H1 (cell line): ENCODE measurements around the gene ODAD3.

Experiments used
- BRCA1 ChIP-seq: IDR thresholded peaks from 2 replicates; pipeline ENCODE4 v1.6.1; 2012; ENCODE audit warnings: low read depth, low read length, improper control_type of control experiment
- EGR1 ChIP-seq: IDR thresholded peaks from 2 replicates; pipeline ENCODE4 v1.6.1; 2011; ENCODE audit warnings: low read depth, low read length, borderline replicate concordance
- EP300 ChIP-seq, 2 experiments: IDR thresholded peaks; 1 replicate in 1 of 2; 2 replicates in 1 of 2; pipeline ENCODE4 v1.6.1; 2011 to 2012; ENCODE audit warnings: low read depth in 2 of 2, low read length in 2 of 2, mild to moderate bottlenecking in 2 of 2, borderline replicate concordance in 1 of 2, inconsistent platforms in 1 of 2, moderate library complexity in 1 of 2
- EZH2 ChIP-seq: fragments of 200-600 bp; sonication (generic); IDR thresholded peaks from 2 replicates; pipeline ENCODE4 v1.7.1; 2012; ENCODE audit warnings: low read depth, mild to moderate bottlenecking, moderate library complexity, low read length, inconsistent platforms; ENCODE audit not compliant: severe bottlenecking
- POLR2A ChIP-seq, 2 experiments: IDR thresholded peaks; 1 replicate in 1 of 2; 2 replicates in 1 of 2; pipeline ENCODE4 v1.6.1; 2011; ENCODE audit warnings: low read depth in 2 of 2, low read length in 2 of 2, mild to moderate bottlenecking in 2 of 2; ENCODE audit errors: control extremely low read depth in 1 of 2
- RAD21 ChIP-seq, 2 experiments: IDR thresholded peaks in 1 of 2; conservative IDR thresholded peaks in 1 of 2; 2 replicates each; pipeline ENCODE4 v1.6.1; 2011; ENCODE audit warnings: low read depth in 2 of 2, low read length in 2 of 2, improper control_type of control experiment in 1 of 2, inconsistent platforms in 1 of 2, mild to moderate bottlenecking in 1 of 2, moderate library complexity in 1 of 2
- RBBP5 ChIP-seq: IDR thresholded peaks from 2 replicates; pipeline ENCODE4 v1.7.1; 2012; ENCODE audit warnings: low read depth, mild to moderate bottlenecking, inconsistent platforms, low read length, moderate library complexity, borderline replicate concordance
- RNF2 ChIP-seq: fragments of 200-900, 300-1000 bp; sonication (generic); IDR thresholded peaks from 2 replicates; pipeline ENCODE4 v1.7.1; 2016; ENCODE audit warnings: borderline replicate concordance, low read depth, mild to moderate bottlenecking, antibody characterized with exemption, low read length; ENCODE audit not compliant: poor library complexity, severe bottlenecking; ENCODE audit errors: missing control alignments
- SP4 ChIP-seq: IDR thresholded peaks from 2 replicates; pipeline ENCODE4 v1.6.1; 2012; ENCODE audit warnings: low read length, inconsistent platforms
- ZNF274 ChIP-seq: IDR thresholded peaks from 2 replicates; pipeline ENCODE4 v1.7.0; 2012; ENCODE audit warnings: low read length, borderline replicate concordance; ENCODE audit errors: extremely low read depth
- TF ChIP-seq, protein P1 (sequence below), 3 experiments: IDR thresholded peaks; 1 replicate in 2 of 3; 2 replicates in 1 of 3; pipeline versions ENCODE4 v1.5.1 to v1.6.1; 2011; ENCODE audit warnings: low read length in 3 of 3, mild to moderate bottlenecking in 3 of 3, inconsistent platforms in 2 of 3, low read depth in 1 of 3, moderate library complexity in 1 of 3; ENCODE audit not compliant: insufficient read depth in 1 of 3; ENCODE audit errors: control extremely low read depth in 1 of 3
- TF ChIP-seq, protein P2 (sequence below): IDR thresholded peaks from 2 replicates; pipeline ENCODE4 v1.6.1; 2011; ENCODE audit warnings: low read length, improper control_type of control experiment
- TF ChIP-seq, protein P3 (sequence below): IDR thresholded peaks from 2 replicates; pipeline ENCODE4 v1.6.1; 2012; ENCODE audit warnings: inconsistent platforms

DNA sequence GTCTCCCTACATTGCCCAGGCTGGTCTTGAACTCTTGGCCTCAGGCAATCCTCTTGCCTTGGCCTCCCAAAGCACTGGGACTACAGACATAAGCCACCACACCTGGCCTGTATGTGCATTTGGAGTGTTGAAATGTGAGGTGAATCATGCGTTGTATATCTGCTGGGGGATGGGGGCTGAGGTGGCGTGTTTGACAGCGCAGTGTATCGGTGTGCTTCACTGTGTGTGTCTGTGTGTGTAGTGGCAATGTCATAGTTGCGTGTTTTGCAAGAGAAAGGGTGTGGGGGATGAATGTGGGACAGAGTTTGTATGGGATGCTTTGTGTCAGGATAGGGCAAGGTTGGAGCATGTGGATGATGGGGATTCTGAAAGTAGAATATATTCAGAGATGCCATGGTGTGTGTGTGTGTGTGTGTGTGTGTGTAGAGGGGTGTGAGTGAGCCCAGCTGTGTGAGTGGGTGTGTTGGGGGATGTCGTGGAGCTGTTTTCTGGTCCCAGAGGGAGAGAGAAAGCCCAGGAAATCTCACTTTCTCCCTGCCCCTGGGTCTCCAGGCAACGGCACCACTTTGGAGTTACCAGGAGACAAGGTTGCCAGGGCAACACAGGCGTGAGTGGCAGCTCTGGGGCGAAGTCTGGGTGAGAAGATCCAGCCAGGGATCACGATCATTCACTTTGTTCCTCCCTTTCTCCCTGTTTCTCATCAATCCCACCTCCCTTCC lies 61.6 kb downstream of the ODAD3 start:
- TF ChIP-seq, protein P1, sequence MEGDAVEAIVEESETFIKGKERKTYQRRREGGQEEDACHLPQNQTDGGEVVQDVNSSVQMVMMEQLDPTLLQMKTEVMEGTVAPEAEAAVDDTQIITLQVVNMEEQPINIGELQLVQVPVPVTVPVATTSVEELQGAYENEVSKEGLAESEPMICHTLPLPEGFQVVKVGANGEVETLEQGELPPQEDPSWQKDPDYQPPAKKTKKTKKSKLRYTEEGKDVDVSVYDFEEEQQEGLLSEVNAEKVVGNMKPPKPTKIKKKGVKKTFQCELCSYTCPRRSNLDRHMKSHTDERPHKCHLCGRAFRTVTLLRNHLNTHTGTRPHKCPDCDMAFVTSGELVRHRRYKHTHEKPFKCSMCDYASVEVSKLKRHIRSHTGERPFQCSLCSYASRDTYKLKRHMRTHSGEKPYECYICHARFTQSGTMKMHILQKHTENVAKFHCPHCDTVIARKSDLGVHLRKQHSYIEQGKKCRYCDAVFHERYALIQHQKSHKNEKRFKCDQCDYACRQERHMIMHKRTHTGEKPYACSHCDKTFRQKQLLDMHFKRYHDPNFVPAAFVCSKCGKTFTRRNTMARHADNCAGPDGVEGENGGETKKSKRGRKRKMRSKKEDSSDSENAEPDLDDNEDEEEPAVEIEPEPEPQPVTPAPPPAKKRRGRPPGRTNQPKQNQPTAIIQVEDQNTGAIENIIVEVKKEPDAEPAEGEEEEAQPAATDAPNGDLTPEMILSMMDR (IDR thresholded peaks at IDR 0.05; ENCODE audit: control extremely low read depth in 1 of 3, insufficient read depth in 1 of 3, low read depth in 1 of 3, low read length in 3 of 3), result no peak
- TF ChIP-seq EZH2, result no peak
- no peak for TF ChIP-seq SP4
- no peak for TF ChIP-seq BRCA1
- no peak for TF ChIP-seq RBBP5
- no peak for TF ChIP-seq RAD21 (IDR thresholded peaks at IDR 0.05 in 1 of 2, conservative IDR thresholded peaks at IDR 0.05 in 1 of 2; ENCODE audit: low read depth in 2 of 2, low read length in 2 of 2)
- TF ChIP-seq EGR1, result no peak
- TF ChIP-seq POLR2A (IDR thresholded peaks at IDR 0.05; ENCODE audit: control extremely low read depth in 1 of 2, low read depth in 2 of 2, low read length in 2 of 2), result no peak
- TF ChIP-seq EP300 (IDR thresholded peaks at IDR 0.05; ENCODE audit: borderline replicate concordance in 1 of 2, low read depth in 2 of 2, low read length in 2 of 2), result no peak
- TF ChIP-seq, protein P2, sequence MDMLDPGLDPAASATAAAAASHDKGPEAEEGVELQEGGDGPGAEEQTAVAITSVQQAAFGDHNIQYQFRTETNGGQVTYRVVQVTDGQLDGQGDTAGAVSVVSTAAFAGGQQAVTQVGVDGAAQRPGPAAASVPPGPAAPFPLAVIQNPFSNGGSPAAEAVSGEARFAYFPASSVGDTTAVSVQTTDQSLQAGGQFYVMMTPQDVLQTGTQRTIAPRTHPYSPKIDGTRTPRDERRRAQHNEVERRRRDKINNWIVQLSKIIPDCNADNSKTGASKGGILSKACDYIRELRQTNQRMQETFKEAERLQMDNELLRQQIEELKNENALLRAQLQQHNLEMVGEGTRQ, result no peak
- no peak for TF ChIP-seq ZNF274
- no peak for TF ChIP-seq RNF2
- TF ChIP-seq, protein P3, sequence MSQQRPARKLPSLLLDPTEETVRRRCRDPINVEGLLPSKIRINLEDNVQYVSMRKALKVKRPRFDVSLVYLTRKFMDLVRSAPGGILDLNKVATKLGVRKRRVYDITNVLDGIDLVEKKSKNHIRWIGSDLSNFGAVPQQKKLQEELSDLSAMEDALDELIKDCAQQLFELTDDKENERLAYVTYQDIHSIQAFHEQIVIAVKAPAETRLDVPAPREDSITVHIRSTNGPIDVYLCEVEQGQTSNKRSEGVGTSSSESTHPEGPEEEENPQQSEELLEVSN, result no peak
